COLO668 (cell line): ENCODE data around the gene SPINT1.

Experiments used
- DNase-seq: peaks from one replicate; lab custom pipeline; 2025; ENCODE audit not compliant: unreplicated experiment; lab: John Stamatoyannopoulos, UW

The SPINT1 gene, protein sequence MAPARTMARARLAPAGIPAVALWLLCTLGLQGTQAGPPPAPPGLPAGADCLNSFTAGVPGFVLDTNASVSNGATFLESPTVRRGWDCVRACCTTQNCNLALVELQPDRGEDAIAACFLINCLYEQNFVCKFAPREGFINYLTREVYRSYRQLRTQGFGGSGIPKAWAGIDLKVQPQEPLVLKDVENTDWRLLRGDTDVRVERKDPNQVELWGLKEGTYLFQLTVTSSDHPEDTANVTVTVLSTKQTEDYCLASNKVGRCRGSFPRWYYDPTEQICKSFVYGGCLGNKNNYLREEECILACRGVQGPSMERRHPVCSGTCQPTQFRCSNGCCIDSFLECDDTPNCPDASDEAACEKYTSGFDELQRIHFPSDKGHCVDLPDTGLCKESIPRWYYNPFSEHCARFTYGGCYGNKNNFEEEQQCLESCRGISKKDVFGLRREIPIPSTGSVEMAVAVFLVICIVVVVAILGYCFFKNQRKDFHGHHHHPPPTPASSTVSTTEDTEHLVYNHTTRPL

DNA sequence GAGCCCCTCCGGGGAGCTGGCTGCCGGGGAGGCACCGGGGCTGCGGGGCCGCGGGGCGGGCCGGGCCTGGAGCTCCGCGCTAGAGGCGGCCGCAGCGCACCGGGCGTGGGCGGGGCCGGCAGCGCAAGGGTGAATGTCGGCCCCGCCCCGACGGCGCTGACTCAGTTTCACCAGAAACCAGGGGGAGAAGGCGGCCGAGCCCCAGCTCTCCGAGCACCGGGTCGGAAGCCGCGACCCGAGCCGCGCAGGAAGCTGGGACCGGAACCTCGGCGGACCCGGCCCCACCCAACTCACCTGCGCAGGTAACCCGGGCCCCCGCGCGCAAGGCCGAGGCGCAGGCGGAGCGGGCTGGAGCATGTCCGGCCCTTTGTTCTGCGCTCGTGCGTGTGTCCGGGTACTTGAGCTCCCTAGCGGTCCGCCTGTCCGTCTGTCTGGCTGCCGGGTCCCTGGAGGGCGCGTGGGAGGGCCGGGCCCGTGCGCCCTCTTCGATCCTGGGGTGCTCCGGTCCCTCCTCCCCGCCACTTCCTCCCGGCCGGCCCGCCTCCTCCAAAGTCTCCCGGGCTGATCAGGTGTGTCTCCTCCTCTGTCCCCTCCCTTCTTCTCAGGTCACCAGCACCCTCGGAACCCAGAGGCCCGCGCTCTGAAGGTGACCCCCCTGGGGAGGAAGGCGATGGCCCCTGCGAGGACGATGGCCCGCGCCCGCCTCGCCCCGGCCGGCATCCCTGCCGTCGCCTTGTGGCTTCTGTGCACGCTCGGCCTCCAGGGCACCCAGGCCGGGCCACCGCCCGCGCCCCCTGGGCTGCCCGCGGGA lies at the start of gene SPINT1:
Gene SPINT1, plus strand, starts transcription at position 164 of the 811 bp plus-strand sequence. Its CDS starts 507 bp downstream, at position 671.
- peak; percentile 83 for DNase-seq

DNA sequence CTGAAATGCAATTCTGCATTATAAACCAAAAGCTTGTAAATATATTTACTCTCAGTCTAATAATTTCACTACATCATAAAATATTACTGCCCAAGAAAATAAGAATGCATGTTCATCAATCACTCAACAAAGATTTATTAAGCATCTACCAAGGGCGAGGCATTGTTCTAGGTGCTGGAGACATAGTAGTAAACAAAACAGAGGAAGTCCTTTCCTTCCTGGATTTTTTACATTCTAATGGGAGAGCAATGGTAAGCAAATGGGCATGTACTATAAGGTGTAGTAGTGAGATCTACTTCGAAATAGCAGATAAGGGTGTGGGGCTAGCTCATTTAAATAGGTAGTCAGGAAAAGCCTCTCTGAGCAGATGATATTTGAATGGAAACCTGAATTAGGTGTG lies 47.8 kb upstream of the SPINT1 start:
- DNase-seq: no peak

DNA sequence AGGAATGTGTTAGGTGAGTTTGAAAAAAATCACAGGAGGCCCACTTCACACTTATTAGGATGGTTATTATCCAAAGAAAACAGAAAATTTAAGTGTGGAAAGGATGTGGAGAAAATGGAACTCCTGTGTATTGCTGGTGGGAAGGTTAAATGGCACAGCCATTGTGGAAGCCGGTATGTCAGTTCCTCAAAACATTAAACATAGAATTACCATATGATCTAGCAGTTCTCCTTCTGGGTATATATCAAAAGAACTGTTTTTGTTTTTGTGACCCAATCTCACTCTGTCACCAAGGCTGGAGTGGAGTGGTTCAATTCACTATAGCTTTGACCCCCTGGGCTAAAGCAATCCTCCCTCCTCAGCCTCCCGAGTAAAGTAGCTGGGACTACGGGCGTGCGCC lies 47.3 kb upstream of the SPINT1 start:
- DNase-seq: no peak

DNA sequence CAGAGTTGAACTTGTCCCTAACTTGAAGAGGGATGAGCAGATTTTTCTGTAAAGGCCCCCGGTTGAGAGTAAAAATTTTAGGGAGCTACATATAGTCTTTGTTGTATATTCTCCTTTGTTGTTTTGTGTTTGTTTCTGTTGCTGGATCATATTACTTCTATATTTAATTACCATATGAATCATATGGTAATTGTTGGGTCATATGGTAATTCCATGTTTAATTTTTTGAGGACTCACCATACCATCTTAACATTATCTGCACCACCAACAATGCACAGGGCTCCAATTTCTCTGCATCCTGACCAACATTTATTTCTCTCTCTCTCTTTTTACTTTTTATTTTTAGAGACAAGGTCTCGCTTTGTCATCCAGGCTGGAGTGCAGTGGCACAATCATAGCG lies 44.3 kb upstream of the SPINT1 start:
- DNase-seq: no peak

DNA sequence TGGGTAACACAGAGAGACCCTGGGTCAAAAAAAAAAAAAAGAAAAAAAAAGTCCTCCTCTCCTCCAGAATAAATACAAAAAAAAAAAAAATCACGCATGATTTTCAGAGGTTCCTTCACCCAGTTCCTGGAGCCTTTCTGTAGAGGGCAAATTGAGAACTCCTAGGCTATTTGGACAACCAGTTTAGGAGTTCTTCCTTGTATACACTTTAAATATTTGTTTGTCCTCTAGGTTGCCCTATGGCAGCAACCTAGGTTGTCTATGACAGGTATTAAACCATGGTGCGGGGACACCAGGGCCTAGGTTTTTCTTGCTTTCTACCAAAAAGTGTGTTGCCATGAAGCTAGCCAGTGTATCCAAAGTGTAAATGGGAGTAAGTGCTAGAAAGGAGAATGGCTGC lies 40.8 kb upstream of the SPINT1 start:
- DNase-seq: no peak

DNA sequence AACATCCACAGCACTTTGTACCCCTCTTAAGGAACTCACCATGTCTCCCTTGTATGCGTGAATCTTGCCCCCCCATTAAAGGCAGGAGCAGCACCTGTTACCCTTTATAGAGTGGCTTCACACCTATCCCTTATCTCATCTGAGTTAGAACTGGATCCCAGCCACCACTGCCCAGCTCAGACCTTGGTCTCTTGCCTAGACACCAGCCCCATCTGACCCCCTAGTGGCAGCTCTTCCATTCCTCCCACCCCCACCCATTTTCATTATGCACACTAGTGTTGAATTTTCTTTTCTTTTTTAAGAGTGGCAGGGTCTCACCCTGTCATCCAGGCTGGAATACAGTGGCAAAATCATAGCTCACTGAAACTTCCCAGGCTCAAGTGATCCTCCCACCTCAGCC lies 40.2 kb upstream of the SPINT1 start:
- DNase-seq: no peak

DNA sequence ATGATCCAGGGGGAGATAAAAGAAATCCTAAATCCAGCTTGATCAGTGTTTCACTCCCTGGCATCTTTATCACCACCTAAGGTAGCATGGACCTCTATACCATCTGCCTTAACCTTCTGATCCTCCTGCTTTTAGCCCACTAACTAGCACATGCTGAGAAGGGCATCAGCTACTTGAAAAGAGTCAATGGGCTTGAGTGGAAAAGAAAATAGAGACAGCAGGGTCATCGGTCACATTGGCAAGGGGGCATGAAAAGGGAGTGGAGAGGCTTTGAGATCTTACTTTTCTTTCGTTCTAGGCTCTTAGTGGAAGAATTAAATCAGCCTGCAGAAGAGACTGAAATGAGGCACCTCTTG lies 37.2 kb upstream of the SPINT1 start:
- no peak for DNase-seq

DNA sequence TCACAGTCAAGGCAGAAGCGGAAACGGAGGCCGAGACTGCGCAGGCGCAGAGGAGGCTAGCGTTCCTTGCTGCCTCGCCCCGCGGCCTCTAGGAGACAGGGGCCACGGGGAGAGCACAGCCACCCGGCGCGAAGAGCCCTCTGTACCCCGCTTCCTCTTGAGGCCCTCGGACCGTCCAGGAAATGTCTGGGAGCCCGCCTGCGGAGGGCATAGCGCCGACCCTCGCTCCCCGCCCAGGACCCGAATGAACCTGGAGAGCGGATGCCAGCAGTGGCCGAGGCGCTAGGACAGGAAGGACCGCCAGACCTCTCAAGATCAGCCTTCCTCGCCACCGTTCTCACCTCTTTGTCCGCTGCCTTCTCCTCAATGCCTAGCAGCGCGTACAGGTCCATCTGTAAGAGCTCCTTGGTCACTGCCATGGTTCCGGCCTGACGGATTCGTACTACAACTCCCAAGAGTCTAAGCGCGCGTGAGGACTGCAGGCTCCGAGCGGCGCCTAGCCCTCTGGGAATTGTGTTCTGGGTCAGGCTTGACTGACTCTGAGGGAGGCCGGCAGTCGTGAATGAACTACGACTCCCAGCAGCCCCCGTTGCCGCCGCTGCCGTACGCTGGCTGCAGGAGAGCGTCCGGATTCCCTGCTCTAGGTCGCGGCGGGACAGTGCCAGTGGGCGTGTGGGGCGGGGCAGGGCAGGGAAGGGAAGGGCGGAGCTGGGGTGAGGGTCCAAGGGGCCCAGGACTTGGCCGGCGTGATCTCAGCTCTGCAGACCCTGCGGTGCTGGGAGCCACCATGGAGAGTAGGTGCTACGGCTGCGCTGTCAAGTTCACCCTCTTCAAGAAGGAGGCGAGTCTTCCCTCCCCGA lies 36.6 kb upstream of the SPINT1 start, which contains the start of the genes DNAJC17 and ZFYVE19:
Gene DNAJC17, minus strand, starts transcription at position 446 of the 860 bp plus-strand sequence. Its CDS starts 27 bp downstream, at position 419.
Gene ZFYVE19, plus strand, starts transcription at position 62 of the 860 bp plus-strand sequence. Its CDS starts 501 bp downstream, at position 563.
- DNase-seq: peak; percentile 96

DNA sequence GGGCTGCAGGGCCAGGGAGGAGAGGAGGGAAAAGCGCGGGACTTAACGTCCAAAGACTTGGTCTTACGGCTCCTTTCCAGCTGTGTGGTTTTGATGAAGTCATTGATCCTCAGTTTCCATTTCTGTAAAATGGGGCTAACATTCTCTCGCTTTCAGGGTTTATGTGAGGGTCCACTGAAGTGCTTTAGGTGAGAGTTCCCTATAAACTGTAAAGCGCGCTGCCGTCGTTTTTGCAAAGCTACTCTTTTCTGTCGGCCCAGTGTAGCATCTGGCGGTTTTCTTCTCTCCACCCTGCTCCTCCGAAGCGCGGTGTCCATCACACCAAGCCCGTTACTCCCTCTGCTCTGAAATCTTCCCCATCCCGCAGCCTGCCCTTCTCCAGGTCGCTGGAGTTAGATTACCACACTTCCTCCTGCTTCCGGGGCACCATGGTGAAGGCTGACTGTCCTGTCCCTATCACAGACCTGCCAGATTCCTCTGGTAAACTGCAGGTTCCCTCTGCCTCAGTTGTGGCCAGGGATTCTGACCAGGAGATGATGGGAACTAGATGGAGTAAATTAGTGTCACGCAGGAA lies 35.9 kb upstream of the SPINT1 start:
- no peak for DNase-seq

DNA sequence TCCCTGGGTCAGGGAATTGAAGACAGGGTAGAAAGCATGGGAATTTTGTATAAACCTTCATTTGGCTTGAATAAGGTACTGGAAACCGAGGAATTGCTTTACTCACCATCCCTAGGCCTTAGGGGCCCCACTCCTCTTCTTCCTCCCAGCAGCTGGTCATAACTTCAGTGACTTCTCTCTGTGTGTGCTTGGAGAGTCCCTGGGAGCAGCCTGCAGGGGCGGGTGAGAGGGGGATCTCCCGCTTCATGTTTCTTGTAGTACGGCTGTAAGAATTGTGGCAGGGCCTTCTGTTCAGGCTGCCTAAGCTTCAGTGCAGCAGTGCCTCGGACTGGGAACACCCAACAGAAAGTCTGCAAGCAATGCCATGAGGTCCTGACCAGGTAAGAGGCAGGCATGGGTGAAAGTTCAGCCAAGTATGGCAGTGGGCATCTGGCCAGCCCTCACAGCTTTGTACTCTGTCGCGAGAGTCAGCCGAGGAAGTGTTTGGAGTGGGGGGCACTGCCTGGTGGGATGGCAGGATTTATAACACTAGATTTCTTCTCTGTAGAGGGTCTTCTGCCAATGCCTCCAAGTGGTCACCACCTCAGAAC lies 34.9 kb upstream of the SPINT1 start:
- DNase-seq: no peak

DNA sequence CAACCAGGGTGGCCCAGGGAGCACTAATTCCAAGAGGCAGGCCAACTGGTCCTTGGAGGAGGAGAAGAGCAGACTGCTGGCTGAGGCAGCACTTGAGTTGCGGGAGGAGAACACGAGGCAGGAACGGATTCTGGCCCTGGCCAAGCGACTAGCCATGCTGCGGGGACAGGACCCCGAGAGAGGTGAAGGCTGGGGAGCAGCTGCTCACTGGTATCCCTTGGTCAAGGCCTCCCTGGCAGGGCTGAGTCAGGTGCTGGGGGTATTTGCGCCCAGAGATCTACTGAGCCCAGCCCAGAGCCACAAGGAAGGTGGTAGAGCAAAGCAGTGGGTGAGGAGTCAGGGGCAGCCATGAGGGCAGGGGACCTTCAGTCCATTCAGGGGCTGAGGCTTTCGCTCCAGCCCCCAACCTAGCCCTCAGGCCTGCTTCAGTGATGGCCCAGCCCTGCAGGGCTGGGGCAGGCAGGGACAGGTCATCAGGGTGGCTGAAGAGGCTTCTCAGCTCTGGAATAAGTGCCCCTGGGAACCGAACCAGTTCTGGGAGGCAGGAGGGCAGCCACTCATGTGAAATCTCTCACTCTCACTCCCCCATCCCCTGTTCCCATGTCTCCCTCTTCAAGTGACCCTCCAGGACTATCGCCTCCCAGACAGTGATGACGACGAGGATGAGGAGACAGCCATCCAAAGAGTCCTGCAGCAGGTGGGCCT lies 31.0 kb upstream of the SPINT1 start:
- no peak for DNase-seq

DNA sequence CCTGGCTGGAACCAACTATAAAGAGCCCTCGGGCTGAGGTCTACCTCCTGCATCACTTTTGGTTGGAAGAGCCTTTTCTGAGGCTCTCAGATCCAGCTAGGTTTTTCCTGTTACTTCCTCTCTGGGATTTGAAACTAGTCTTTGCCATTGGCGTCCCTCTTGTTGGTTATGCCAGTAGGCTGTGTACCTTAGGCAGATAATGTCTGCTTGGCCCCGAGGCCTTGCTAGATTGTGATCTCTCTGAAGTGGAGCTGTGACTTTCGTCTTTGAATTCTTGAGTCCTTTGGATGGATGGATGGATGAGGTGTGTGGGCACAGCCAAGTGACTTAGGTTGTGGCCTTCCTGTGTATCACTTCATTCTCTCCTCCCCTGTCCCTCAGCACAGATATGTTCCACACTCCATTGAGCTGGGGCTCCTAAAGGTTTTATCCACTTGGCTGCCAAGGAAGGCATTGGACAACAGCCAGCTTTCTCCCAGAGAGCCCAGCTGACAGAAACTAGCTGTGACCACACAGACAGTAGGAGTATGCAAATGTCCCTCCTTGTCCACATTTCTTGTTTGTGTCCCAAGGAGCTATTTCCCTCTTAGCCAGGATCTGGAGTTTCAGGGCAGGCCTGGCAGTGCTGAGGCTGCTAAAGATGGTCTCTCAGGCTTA lies 28.7 kb upstream of the SPINT1 start:
- no peak for DNase-seq

DNA sequence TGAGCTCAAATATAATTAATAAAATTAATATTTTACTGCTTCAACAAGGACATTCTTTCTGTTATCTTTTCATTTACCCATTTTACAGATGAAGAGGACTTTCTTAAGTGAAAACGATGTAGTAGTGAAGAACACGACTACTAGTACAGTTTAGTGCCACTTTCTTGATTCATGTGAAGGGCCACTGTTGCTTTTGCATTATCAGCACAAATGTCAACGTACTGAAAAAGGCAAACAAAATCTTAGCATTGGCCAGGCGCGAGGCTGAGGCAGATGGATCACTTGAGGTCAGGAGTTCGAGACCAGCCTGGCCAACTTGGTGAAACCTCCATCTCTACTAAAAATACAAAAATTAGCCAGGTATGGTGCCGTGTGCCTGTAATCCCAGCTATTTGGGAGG lies 24.8 kb upstream of the SPINT1 start:
- DNase-seq: no peak

DNA sequence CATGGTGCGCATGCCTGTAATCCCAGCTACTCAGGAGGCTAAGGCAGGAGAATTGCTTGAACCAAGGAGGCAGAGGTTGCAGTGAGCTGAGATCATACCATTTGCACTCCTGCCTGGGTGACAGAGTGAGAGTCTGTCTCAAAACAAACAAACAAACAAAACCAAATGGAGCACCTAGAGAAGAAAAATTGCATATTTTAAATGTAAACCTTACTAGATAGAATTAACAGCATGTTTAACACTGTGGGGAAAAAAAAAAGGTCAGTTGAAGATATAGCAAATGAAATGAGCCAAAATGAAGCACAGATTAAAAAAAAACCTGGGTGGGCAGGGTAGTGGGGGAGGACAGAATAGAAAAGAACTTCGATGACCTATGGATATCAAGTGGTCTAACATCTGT lies 22.7 kb upstream of the SPINT1 start:
- no peak for DNase-seq

DNA sequence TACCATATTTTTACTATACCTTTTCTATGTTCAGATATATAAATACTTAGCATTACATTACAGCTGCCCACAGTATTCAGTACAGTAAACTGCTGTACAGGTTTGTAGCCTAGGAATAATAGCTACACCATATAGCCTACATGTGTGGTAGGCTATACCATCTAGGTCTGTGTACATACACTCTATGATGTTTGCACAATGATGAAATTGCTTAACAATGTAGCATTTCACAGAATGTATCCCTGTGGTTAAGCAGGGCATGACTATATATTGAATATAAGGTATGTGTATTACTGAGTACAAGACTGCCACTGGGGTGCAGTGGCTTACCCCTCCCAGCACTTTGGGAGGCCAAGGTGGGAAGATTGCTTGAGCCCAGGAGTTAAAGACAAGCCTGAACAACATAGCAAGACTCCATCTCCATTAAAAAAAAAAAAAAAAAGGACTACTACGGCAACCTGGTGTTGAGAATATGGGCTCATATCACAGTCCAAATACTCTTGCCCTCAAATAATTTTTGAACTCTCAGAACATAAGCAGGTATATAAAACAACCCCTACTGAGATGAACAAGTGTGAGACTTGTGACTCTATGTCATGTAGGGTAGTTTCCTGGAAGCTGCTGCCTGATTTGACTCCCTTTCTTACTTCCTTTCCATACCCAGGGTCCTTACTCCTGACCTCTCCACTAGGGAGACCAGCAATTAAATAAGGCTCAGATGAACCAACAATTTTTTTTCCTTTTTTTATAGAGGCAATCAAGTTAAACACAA lies 20.1 kb upstream of the SPINT1 start:
- DNase-seq: no peak

DNA sequence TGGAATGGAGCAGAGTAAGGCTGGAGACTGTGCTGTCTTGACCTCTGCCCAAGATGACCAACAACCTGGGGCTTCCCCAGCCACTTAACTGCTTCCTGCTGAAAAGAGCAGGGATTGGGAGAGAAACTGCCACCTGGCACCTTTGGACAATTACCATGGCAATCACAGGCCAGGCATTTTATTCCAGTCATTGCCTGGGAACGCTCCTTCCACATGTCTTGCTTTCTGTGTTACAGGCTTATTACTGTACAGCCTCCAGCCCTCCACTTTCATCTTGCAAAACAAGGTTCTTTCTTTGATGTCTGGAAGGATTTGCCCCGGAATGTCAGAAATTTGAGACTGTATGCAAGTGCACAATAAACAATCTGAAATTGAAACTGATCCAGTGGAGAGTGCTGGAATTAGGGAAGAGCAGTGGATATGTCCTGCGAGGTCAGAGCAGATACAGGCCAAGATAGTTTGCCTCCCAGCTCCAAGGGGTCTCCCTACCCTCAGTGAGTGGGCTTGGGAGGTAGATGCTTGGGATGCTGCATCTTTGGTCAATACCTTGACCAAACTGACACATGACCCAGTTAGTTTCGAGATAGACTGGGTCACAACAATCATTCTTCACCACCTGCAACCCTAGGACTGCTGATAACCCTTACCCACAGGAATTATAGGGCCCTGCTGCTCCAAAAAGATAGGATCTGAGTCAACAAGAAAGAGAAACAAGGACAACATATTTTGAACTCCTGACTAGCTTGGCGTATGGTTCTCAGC lies 18.0 kb upstream of the SPINT1 start:
- no peak for DNase-seq

DNA sequence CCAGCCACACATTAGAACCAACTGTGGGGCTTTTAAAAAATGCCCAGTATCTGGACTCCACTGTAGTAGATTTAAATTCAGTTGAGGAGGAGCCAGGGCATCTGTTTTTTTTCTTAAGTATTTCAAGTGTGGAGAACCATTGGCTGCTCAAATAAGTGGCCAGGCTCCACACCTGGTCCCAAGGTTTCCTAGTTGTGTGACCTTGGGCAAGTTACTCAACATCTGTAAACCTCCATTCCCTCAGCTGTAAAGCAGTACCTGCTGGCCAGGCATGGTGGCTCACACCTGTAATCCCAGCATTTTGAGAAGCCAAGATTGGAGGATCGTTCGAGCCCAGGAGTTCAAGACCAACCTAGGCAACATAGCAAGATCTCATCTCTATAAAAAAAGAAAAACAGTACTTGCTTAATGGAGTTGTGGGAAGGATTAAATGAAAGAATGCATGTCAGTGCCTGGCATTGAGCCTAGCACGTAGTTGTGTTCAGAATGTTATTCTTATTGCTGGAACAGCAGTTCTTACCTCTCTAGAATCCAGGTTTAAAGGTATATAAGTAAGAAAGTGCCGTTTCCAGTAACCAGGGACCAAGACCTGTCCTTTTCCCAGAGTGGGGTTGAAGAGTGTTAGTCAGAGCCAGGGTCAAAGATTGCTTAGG lies 17.3 kb upstream of the SPINT1 start:
- no peak for DNase-seq
